ENCODE data around the gene DLD. TPM values are rescaled to one million over a fixed set of nuclear protein-coding genes. Genes with fewer than 3 reads are reported as not detected.

Gene DLD
- total RNA-seq, 1 donor from 2014 or later = 59.8 TPM

DNA sequence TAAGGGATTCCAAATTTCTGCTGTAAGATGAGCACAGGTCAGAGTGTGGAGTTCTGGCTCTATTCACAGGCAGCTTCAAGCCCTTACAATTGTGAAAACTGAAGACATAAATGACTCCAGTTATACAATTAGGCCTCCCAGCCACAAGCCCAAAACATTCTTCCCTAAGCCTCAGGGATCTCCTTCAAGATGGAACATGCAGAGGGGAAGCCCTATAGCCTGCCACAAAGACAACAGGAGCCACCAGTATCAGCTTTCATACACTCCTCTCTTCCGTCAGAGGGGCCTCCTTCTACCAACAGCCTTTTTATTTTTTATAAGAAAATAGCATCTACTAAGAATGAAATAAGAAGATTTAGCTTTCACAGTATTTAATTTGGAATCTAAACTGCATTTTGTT, 46.5 kb downstream of the DLD start:
- Mint-ChIP-seq H3K27ac (ENCODE audit: unreplicated experiment) (peak overlapping the region; percentile 85), H3K27me3 (ENCODE audit: unreplicated experiment) (no peaks in the 10 kb centered on the region), H3K36me3 (ENCODE audit: unreplicated experiment) (peaks cover 74% of the 10 kb centered on the region), H3K4me1 (ENCODE audit: unreplicated experiment) (peaks cover 86% of the 10 kb centered on the region), H3K4me3 (ENCODE audit: unreplicated experiment) (no peak overlapping the region), H3K9me3 (ENCODE audit: unreplicated experiment) (no peaks in the 10 kb centered on the region)
- TF ChIP-seq, protein P1, sequence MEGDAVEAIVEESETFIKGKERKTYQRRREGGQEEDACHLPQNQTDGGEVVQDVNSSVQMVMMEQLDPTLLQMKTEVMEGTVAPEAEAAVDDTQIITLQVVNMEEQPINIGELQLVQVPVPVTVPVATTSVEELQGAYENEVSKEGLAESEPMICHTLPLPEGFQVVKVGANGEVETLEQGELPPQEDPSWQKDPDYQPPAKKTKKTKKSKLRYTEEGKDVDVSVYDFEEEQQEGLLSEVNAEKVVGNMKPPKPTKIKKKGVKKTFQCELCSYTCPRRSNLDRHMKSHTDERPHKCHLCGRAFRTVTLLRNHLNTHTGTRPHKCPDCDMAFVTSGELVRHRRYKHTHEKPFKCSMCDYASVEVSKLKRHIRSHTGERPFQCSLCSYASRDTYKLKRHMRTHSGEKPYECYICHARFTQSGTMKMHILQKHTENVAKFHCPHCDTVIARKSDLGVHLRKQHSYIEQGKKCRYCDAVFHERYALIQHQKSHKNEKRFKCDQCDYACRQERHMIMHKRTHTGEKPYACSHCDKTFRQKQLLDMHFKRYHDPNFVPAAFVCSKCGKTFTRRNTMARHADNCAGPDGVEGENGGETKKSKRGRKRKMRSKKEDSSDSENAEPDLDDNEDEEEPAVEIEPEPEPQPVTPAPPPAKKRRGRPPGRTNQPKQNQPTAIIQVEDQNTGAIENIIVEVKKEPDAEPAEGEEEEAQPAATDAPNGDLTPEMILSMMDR (IDR thresholded peaks at IDR 0.05) = no peak
- DNase-seq (ENCODE audit: extremely low spot score, unreplicated experiment) = no peak

DNA sequence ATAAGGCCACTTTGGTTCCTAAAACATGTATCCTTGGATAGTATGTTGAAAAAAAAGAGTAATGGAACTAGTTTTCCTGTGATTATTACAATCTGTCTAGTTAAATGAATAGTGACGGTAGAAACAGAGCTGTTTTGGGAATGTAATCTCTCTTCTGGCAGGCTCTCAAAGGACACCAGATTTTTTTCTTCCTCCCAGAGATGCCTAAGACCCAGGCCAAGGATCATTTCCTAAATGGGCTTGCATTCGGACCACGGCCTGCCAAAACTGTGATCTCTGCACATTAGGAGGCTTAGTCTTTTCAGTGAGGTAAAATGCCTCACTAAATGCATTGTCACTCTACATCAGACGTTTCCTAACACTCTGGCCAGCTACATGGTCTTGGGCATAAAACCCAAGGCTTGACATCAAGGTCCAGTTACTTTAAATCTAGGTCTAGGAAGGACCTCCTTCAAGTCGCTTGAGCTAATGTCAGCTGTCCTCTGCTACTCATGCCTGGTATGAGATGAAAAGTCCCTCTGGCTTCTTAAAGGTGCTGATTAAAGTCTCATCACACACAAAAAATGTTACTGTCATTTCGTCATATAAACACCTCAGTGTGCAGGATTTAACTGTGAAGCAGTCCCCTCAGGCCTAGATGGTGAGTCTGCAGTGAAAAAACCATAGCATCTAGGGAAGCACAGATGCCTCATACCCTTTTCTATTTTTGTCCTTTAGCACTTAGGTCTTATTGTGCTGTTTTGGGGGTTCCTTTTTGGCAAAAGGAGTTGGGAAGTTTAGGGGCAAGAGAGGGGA, 47.7 kb downstream of the DLD start:
- no peaks in the 10 kb centered on the region for H3K9me3 Mint-ChIP-seq (ENCODE audit: unreplicated experiment)
- no peak for DNase-seq (ENCODE audit: extremely low spot score, unreplicated experiment)
- H3K27me3 Mint-ChIP-seq (ENCODE audit: unreplicated experiment) = no peaks in the 10 kb centered on the region
- H3K4me3 Mint-ChIP-seq (ENCODE audit: unreplicated experiment) = no peak overlapping the region
- H3K4me1 Mint-ChIP-seq (ENCODE audit: unreplicated experiment) = peaks cover 81% of the 10 kb centered on the region
- H3K27ac Mint-ChIP-seq (ENCODE audit: unreplicated experiment) = peak overlapping the region; percentile 85
- H3K36me3 Mint-ChIP-seq (ENCODE audit: unreplicated experiment) = peaks cover 76% of the 10 kb centered on the region
- TF ChIP-seq, protein P1 (IDR thresholded peaks at IDR 0.05) = no peak

DNA sequence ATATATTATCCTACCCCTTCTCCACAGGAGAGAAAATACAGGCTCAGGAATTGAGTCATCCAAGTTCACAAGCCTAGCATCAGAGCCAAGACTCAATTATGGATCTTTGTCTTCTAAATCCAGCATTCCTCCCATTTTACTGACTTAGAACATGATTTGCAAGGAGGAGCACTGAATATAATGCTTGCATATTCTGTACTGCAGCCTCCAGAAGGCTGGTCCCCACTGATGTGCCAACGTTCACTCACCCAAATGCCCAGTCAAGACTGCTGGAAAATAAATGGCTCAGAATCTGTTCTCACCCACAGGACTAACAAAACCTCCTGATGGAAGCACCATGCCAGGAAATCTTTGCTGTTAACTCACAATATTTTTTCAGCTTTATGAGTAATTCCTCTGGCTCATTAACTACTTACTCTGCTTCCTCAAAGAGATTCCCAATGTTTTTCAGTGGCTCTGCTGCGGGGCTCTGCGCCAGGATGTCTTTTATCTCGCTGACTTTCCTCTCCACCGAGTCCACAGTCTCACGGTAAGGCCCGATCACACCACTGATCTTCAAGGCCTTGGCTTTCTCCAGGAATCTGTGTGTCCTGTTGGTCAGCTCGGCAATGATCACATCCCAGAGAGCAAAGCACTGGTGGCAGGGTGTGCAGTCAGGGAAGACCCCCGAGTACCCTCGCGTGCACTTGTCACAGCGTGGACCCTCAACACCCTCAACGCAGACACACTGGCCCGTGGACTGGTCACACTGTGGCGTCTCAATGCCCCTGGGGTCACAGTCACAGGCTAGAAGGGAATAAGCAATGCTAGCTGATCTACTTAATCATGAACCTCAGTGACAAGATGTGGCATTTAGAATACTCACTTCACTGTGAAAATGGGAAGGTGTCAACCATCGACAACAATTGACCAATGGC, 48.8 kb downstream of the DLD start:
- no peaks in the 10 kb centered on the region for H3K9me3 Mint-ChIP-seq (ENCODE audit: unreplicated experiment)
- H3K4me1 Mint-ChIP-seq (ENCODE audit: unreplicated experiment) = peaks cover 81% of the 10 kb centered on the region
- peaks cover 77% of the 10 kb centered on the region for H3K36me3 Mint-ChIP-seq (ENCODE audit: unreplicated experiment)
- no peaks in the 10 kb centered on the region for H3K27me3 Mint-ChIP-seq (ENCODE audit: unreplicated experiment)
- peak overlapping the region; percentile 85 for H3K27ac Mint-ChIP-seq (ENCODE audit: unreplicated experiment)
- TF ChIP-seq, protein P1 (IDR thresholded peaks at IDR 0.05) = no peak
- H3K4me3 Mint-ChIP-seq (ENCODE audit: unreplicated experiment) = no peak overlapping the region
- DNase-seq (ENCODE audit: extremely low spot score, unreplicated experiment) = no peak

- TF ChIP-seq, protein P1 (IDR thresholded peaks at IDR 0.05) = no peak
- no peaks in the 10 kb centered on the region for H3K9me3 Mint-ChIP-seq (ENCODE audit: unreplicated experiment)
- no peaks in the 10 kb centered on the region for H3K27me3 Mint-ChIP-seq (ENCODE audit: unreplicated experiment)
- H3K27ac Mint-ChIP-seq (ENCODE audit: unreplicated experiment) = peak overlapping the region; percentile 78
- peaks cover 78% of the 10 kb centered on the region for H3K36me3 Mint-ChIP-seq (ENCODE audit: unreplicated experiment)
- DNase-seq (ENCODE audit: extremely low spot score, unreplicated experiment) = no peak
- no peak overlapping the region for H3K4me3 Mint-ChIP-seq (ENCODE audit: unreplicated experiment)
- H3K4me1 Mint-ChIP-seq (ENCODE audit: unreplicated experiment) = peaks cover 80% of the 10 kb centered on the region
Observed at GRCh38 chr7:107940951-107941350, 50.0 kb downstream of the DLD start.

GRCh38 chr7:107943018-107943417, 52.0 kb downstream of the DLD start:
- TF ChIP-seq, protein P1 (IDR thresholded peaks at IDR 0.05) = no peak
- no peak for DNase-seq (ENCODE audit: extremely low spot score, unreplicated experiment)
- H3K4me1 Mint-ChIP-seq (ENCODE audit: unreplicated experiment) = peaks cover 81% of the 10 kb centered on the region
- no peak overlapping the region for H3K4me3 Mint-ChIP-seq (ENCODE audit: unreplicated experiment)
- no peaks in the 10 kb centered on the region for H3K27me3 Mint-ChIP-seq (ENCODE audit: unreplicated experiment)
- H3K27ac Mint-ChIP-seq (ENCODE audit: unreplicated experiment) = no peak overlapping the region
- no peaks in the 10 kb centered on the region for H3K9me3 Mint-ChIP-seq (ENCODE audit: unreplicated experiment)
- H3K36me3 Mint-ChIP-seq (ENCODE audit: unreplicated experiment) = peaks cover 80% of the 10 kb centered on the region
